H1 (cell line): ENCODE data around the gene SMIM29. TPM values are rescaled to one million over a fixed set of nuclear protein-coding genes. Genes with fewer than 3 reads are reported as not detected.

ENCODE experiments used
- CTCF ChIA-PET: fragments of 300-600 bp; sonication (Branson Sonifier 250); formaldehyde crosslinking; loops from one replicate; lab custom pipeline; 2021; ENCODE audit not compliant: partially characterized antibody; lab: Charles Lee
- POLR2A ChIA-PET: fragments of 300-600 bp; sonication (Branson Sonifier 250); formaldehyde crosslinking; loops from one replicate; lab custom pipeline; 2021; ENCODE audit warnings: inconsistent platforms; ENCODE audit not compliant: partially characterized antibody; lab: Charles Lee
- DNase-seq, 2 experiments: peaks; one replicate each; pipeline versions ENCODE4 v3.0.0 to v3.0.0-alpha.2; 2010 to 2022; ENCODE audit warnings: low spot score in 2 of 2, low read depth in 1 of 2, mixed read lengths in 1 of 2
- FAIRE-seq: peaks from 2 replicates; lab custom pipeline; 2011; peaks lifted over from hg19 to GRCh38; lab: Jason Lieb, UNC
- H2AFZ ChIP-seq: 2 replicates; pipeline ENCODE4 v1.8.1; 2012; ENCODE audit warnings: low read length, inconsistent platforms
- H2AK5ac ChIP-seq: 2 replicates; pipeline ENCODE4 v1.6.1; 2013; ENCODE audit warnings: low read depth, low read length
- H2BK120ac ChIP-seq: replicated peaks from 2 replicates; pipeline ENCODE3; 2013; ENCODE audit warnings: low read depth, low read length, inconsistent platforms
- H2BK12ac ChIP-seq: 2 replicates; pipeline ENCODE4 v1.6.1; 2013; ENCODE audit warnings: low read depth, low read length
- H2BK15ac ChIP-seq: 2 replicates; pipeline ENCODE4 v1.6.1; 2013; ENCODE audit warnings: low read length
- H2BK20ac ChIP-seq: 2 replicates; pipeline ENCODE4 v1.6.1; 2013; ENCODE audit warnings: low read length
- H2BK5ac ChIP-seq: 2 replicates; pipeline ENCODE4 v1.6.1; 2013; ENCODE audit warnings: low read depth, low read length
- H3K14ac ChIP-seq: 2 replicates; pipeline ENCODE4 v1.6.1; 2013; ENCODE audit warnings: inconsistent platforms; ENCODE audit not compliant: insufficient read length
- H3K18ac ChIP-seq: 2 replicates; pipeline ENCODE4 v1.6.1; 2013; ENCODE audit warnings: low read length; ENCODE audit errors: extremely low read depth
- H3K23ac ChIP-seq: 2 replicates; pipeline ENCODE4 v1.6.1; 2013; ENCODE audit warnings: inconsistent platforms; ENCODE audit not compliant: insufficient read length
- H3K23me2 ChIP-seq: 2 replicates; pipeline ENCODE4 v1.6.1; 2013; ENCODE audit warnings: low read depth, low read length
- H3K27ac ChIP-seq: 2 replicates; pipeline ENCODE4 v1.6.1; 2011; ENCODE audit warnings: low read depth, low read length, inconsistent platforms
- H3K27me3 ChIP-seq, 4 experiments: replicated peaks in 1 of 4; 1 replicate in 1 of 4; 2 replicates in 3 of 4; pipeline versions ENCODE4 v1.6.1 to v1.8.1; 2011 to 2013; ENCODE audit warnings: low read length in 3 of 4, mild to moderate bottlenecking in 3 of 4, inconsistent platforms in 2 of 4, mixed read lengths in 2 of 4, moderate library complexity in 1 of 4; ENCODE audit not compliant: control insufficient read depth in 3 of 4, insufficient read depth in 3 of 4; ENCODE audit errors: extremely low read depth in 1 of 4
- H3K36me3 ChIP-seq, 4 experiments: 2 replicates each; pipeline versions ENCODE4 v1.6.1 to v1.8.1; 2011 to 2013; ENCODE audit warnings: mild to moderate bottlenecking in 4 of 4, low read length in 3 of 4, moderate library complexity in 2 of 4, control low read depth in 1 of 4, inconsistent platforms in 1 of 4; ENCODE audit not compliant: insufficient read depth in 4 of 4, control insufficient read depth in 2 of 4
- H3K4ac ChIP-seq: replicated peaks from 2 replicates; pipeline ENCODE3; 2013; ENCODE audit warnings: low read length, low read depth, mixed read lengths, inconsistent platforms; ENCODE audit not compliant: insufficient read length
- H3K4me1 ChIP-seq, 4 experiments: replicated peaks in 1 of 4; 1 replicate in 1 of 4; 2 replicates in 3 of 4; pipeline versions ENCODE4 v1.6.1 to v1.8.1; 2011 to 2013; ENCODE audit warnings: low read length in 3 of 4, inconsistent platforms in 2 of 4, mixed read lengths in 1 of 4; ENCODE audit not compliant: insufficient read depth in 4 of 4, control insufficient read depth in 3 of 4
- H3K4me2 ChIP-seq, 2 experiments: 2 replicates each; pipeline versions ENCODE4 v1.6.1 to v1.8.1; 2011 to 2013; ENCODE audit warnings: low read depth in 2 of 2, low read length in 2 of 2, control low read depth in 1 of 2, inconsistent platforms in 1 of 2, mild to moderate bottlenecking in 1 of 2; ENCODE audit not compliant: insufficient read depth in 1 of 2
- H3K4me3 ChIP-seq, 4 experiments: fragments of 200-600, 300-600 bp in 1 of 4; sonication (generic), shearing (Covaris generic), sonication (Bioruptor Twin) in 1 of 4; 2 replicates each; pipeline versions ENCODE4 v1.5.1 to v1.8.1; 2011 to 2016; ENCODE audit warnings: low read length in 4 of 4, low read depth in 3 of 4, control low read depth in 2 of 4, inconsistent platforms in 2 of 4, mild to moderate bottlenecking in 2 of 4, mixed read lengths in 1 of 4, moderate library complexity in 1 of 4; ENCODE audit not compliant: insufficient read depth in 2 of 4; ENCODE audit errors: extremely low read depth in 1 of 4
- H3K56ac ChIP-seq: replicated peaks from 2 replicates; pipeline ENCODE3; 2013; ENCODE audit warnings: low read depth, mild to moderate bottlenecking, mixed read lengths, low read length, inconsistent platforms; ENCODE audit not compliant: insufficient read length
- H3K79me1 ChIP-seq: 2 replicates; pipeline ENCODE4 v1.6.1; 2013; ENCODE audit warnings: low read depth, low read length, control low read depth
- H3K79me2 ChIP-seq, 2 experiments: 2 replicates each; pipeline versions ENCODE4 v1.6.1 to v1.8.1; 2012 to 2013; ENCODE audit warnings: low read length in 2 of 2, mild to moderate bottlenecking in 2 of 2, inconsistent platforms in 1 of 2; ENCODE audit not compliant: insufficient read depth in 2 of 2, control insufficient read depth in 1 of 2
- H3K9ac ChIP-seq, 4 experiments: replicated peaks in 1 of 4; 1 replicate in 1 of 4; 2 replicates in 3 of 4; pipeline versions ENCODE4 v1.6.1 to v1.8.1; 2011 to 2013; ENCODE audit warnings: low read depth in 3 of 4, low read length in 3 of 4, control low read depth in 2 of 4, mild to moderate bottlenecking in 2 of 4, moderate library complexity in 2 of 4, inconsistent platforms in 1 of 4; ENCODE audit errors: extremely low read depth in 1 of 4
- H3K9me3 ChIP-seq, 2 experiments: 2 replicates each; pipeline versions ENCODE4 v1.6.1 to v1.8.1; 2012 to 2013; ENCODE audit warnings: mild to moderate bottlenecking in 2 of 2, moderate library complexity in 2 of 2, control low read depth in 1 of 2, inconsistent platforms in 1 of 2, low read depth in 1 of 2, low read length in 1 of 2, mixed read lengths in 1 of 2; ENCODE audit not compliant: insufficient read depth in 2 of 2
- H4K20me1 ChIP-seq, 2 experiments: replicated peaks in 1 of 2; 2 replicates each; pipeline versions ENCODE3 to v1.8.1; 2011 to 2013; ENCODE audit warnings: inconsistent platforms in 2 of 2, low read length in 2 of 2, mild to moderate bottlenecking in 1 of 2; ENCODE audit not compliant: insufficient read depth in 2 of 2, control insufficient read depth in 1 of 2
- H4K5ac ChIP-seq: 2 replicates; pipeline ENCODE4 v1.6.1; 2013; ENCODE audit warnings: low read length, low read depth, mixed read lengths, inconsistent platforms; ENCODE audit not compliant: insufficient read length
- H4K8ac ChIP-seq: 2 replicates; pipeline ENCODE4 v1.8.0; 2013; ENCODE audit warnings: mild to moderate bottlenecking, moderate library complexity, low read length, inconsistent platforms; ENCODE audit not compliant: insufficient read depth; ENCODE audit errors: extremely low read depth
- H4K91ac ChIP-seq: replicated peaks from 2 replicates; pipeline ENCODE3; 2013; ENCODE audit warnings: low read length, mixed read lengths, inconsistent platforms; ENCODE audit not compliant: insufficient read length
- ASH2L ChIP-seq: fragments of 200-600, 300-600 bp; sonication (generic); IDR thresholded peaks from one replicate; pipeline ENCODE4 v1.7.1; 2017; ENCODE audit warnings: low read length
- BRCA1 ChIP-seq: IDR thresholded peaks from 2 replicates; pipeline ENCODE4 v1.6.1; 2012; ENCODE audit warnings: low read depth, low read length, improper control_type of control experiment
- CHD1 ChIP-seq: IDR thresholded peaks from 2 replicates; pipeline ENCODE4 v1.6.1; 2012; ENCODE audit warnings: low read depth, low read length, improper control_type of control experiment
- EZH2 ChIP-seq: fragments of 200-600 bp; sonication (generic); IDR thresholded peaks from 2 replicates; pipeline ENCODE4 v1.7.1; 2012; ENCODE audit warnings: low read depth, mild to moderate bottlenecking, moderate library complexity, low read length, inconsistent platforms; ENCODE audit not compliant: severe bottlenecking
- FOSL1 ChIP-seq: IDR thresholded peaks from 2 replicates; pipeline ENCODE4 v1.6.1; 2011; ENCODE audit warnings: mild to moderate bottlenecking, low read depth, low read length, moderate library complexity; ENCODE audit not compliant: insufficient read depth
- GABPA ChIP-seq: IDR thresholded peaks from 2 replicates; pipeline ENCODE4 v1.6.1; 2011; ENCODE audit warnings: mild to moderate bottlenecking, low read length, moderate library complexity, borderline replicate concordance; ENCODE audit not compliant: insufficient read depth
- HDAC2 ChIP-seq, 2 experiments: fragments of 300-600 bp in 1 of 2; sonication (generic) in 1 of 2; IDR thresholded peaks; 2 replicates each; pipeline ENCODE4 v1.6.1; 2011 to 2012; ENCODE audit warnings: low read depth in 2 of 2, low read length in 2 of 2, mild to moderate bottlenecking in 2 of 2, moderate library complexity in 2 of 2, borderline replicate concordance in 1 of 2, inconsistent platforms in 1 of 2
- HDAC6 ChIP-seq: IDR thresholded peaks from one replicate; pipeline ENCODE4 v1.7.1; 2012; ENCODE audit warnings: low read depth, mild to moderate bottlenecking, inconsistent platforms, low read length, moderate library complexity
- KDM1A ChIP-seq: fragments of 200-600, 300-600 bp; sonication (generic); IDR thresholded peaks from 2 replicates; pipeline ENCODE4 v1.7.1; 2016; ENCODE audit warnings: mild to moderate bottlenecking, low read length, borderline replicate concordance
- PHF8 ChIP-seq: fragments of 200-600 bp; sonication (generic); conservative IDR thresholded peaks from 2 replicates; pipeline ENCODE4 v1.7.1; 2012; ENCODE audit warnings: low read depth, mild to moderate bottlenecking, inconsistent platforms, low read length, moderate library complexity
- POLR2A ChIP-seq, 2 experiments: IDR thresholded peaks; 1 replicate in 1 of 2; 2 replicates in 1 of 2; pipeline ENCODE4 v1.6.1; 2011; ENCODE audit warnings: low read depth in 2 of 2, low read length in 2 of 2, mild to moderate bottlenecking in 2 of 2; ENCODE audit errors: control extremely low read depth in 1 of 2
- POLR2AphosphoS5 ChIP-seq: IDR thresholded peaks from 2 replicates; pipeline ENCODE4 v1.6.1; 2011; ENCODE audit warnings: low read depth, low read length
- RFX5 ChIP-seq: IDR thresholded peaks from 2 replicates; pipeline ENCODE4 v1.6.1; 2011; ENCODE audit warnings: low read depth, low read length, improper control_type of control experiment, borderline replicate concordance
- SP4 ChIP-seq: IDR thresholded peaks from 2 replicates; pipeline ENCODE4 v1.6.1; 2012; ENCODE audit warnings: low read length, inconsistent platforms
- SUZ12 ChIP-seq: fragments of 200-600 bp; sonication (generic); IDR thresholded peaks from 2 replicates; pipeline ENCODE4 v1.6.1; 2012; ENCODE audit warnings: mild to moderate bottlenecking, inconsistent platforms, low read length, moderate library complexity, mixed read lengths
- WGBS, 2 experiments: shearing (Covaris generic) in 1 of 2; methylation state at CpG; one replicate each; pipeline versions ENCODE4 v1.1.6 to v1.1.7; 2013 to 2015; ENCODE audit warnings: low lambda C conversion rate in 2 of 2, mixed read lengths in 2 of 2, inconsistent platforms in 1 of 2, low coverage in 1 of 2, missing lambda C conversion rate in 1 of 2; ENCODE audit not compliant: insufficient replicate concordance in 2 of 2, insufficient coverage in 1 of 2, insufficient read length in 1 of 2; ENCODE audit errors: extremely low coverage in 1 of 2, missing lambda C conversion rate in 1 of 2; 5-methylcytosine and 5-hydroxymethylcytosine counted together
- polyA plus RNA-seq, 7 experiments: library from polyadenylated mRNA; depleted of rRNA in 3 of 7; stranded (reverse) in 5 of 7; unstranded in 2 of 7; fragments of >200 nt in 5 of 7; fragments of 200-250 nt in 2 of 7; gene quantifications; 1 replicate in 5 of 7; 2 replicates in 1 of 7; 4 replicates in 1 of 7; pipeline versions ENCODE4 v1.2.1 to v1.2.3, GENCODE V29; 2011 to 2013; ENCODE audit warnings: missing spikeins in 2 of 7, mixed read lengths in 2 of 7
- total RNA-seq: library from RNA; stranded (reverse); fragmentation: NEBNext Ultra II Directional; extraction: Animal tissue kit (Norgen Biotek cat#: 25700); gene quantifications from 2 replicates; pipeline ENCODE4 v1.2.1, GENCODE V29; 2021

Gene SMIM29
- total and polyA plus RNA-seq, 2 of the 8 experiments (the other 6 are each of a cell fraction or from before 2014, with no cell fraction given) = 7.0 to 22.4 TPM

DNA sequence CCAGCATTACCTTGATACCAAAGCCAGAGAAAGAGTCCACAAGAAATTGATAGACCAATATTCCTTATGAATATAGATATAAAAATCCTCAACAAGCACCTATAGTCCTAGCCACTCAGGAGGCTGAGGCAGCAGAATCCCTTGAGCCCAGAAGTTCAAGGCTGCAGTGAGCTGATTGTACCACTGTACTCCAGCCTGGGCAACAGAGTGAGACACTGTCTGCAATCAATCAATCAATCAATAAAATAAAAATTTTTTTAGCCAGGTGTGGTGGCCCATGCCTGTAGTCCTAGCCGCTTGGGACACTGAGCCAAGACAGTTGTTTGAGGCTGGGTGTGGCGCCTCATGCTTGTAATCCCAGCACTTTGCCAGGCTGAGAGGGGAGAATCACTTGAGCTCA, 18.9 kb upstream of the SMIM29 start:
- Histone ChIP-seq H4K5ac (no peak overlapping the region), H3K27me3 (no peaks in the 10 kb centered on the region), H3K36me3 (no peaks in the 10 kb centered on the region), H2BK120ac (no peak overlapping the region), H3K4me3 (no peak overlapping the region), H3K4me1 (no peaks in the 10 kb centered on the region), H2BK15ac (no peak overlapping the region), H3K23me2 (no peaks in the 10 kb centered on the region), H2AFZ (no peak overlapping the region), H2BK12ac (no peak overlapping the region), H3K9me3 (peaks cover 0 to 6% of the 10 kb centered on the region in 2 experiments; a peak in 1 of 4 replicates), H4K8ac (no peak overlapping the region), H2AK5ac (no peak overlapping the region), H3K4me2 (no peak overlapping the region), H3K18ac (no peak overlapping the region), H3K27ac (no peak overlapping the region), H4K20me1 (no peaks in the 10 kb centered on the region), H3K23ac (no peak overlapping the region), H3K79me1 (no peaks in the 10 kb centered on the region), H3K4ac (no peak overlapping the region), H2BK5ac (no peak overlapping the region), H3K56ac (no peak overlapping the region), H4K91ac (no peak overlapping the region), H3K79me2 (no peaks in the 10 kb centered on the region), H3K14ac (no peak overlapping the region), H2BK20ac (no peak overlapping the region), H3K9ac (no peak overlapping the region)
- ChIA-PET POLR2A (interaction anchor here (0.6 to 1.3 kb wide), 5 partner anchors 11 to 90 kb away, joined by 3 to 6 read pairs (median 3); partner anchors contain the start of gene SMIM29), CTCF (interaction anchor here (0.7 to 1.4 kb wide), 6 partner anchors 18 to 104 kb away, joined by 3 to 5 read pairs (median 4); partner anchors contain the start of gene SMIM29)
- DNase-seq (no peak), FAIRE-seq (no peak)
- WGBS, 2 experiments = 100% methylated on average over 2 of the region's 2 CpGs; no CpG with 5 or more reads in 1 of the 2 experiments
- TF ChIP-seq POLR2A (IDR thresholded peaks at IDR 0.05; ENCODE audit: control extremely low read depth in 1 of 2, low read depth in 2 of 2, low read length in 2 of 2) (no peak), HDAC2 (IDR thresholded peaks at IDR 0.05; ENCODE audit: borderline replicate concordance in 1 of 2, low read depth in 2 of 2, low read length in 2 of 2) (no peak), EZH2 (no peak), KDM1A (no peak), SP4 (no peak), POLR2AphosphoS5 (no peak), CHD1 (no peak), RFX5 (no peak), SUZ12 (no peak), PHF8 (no peak), ASH2L (no peak), BRCA1 (no peak), GABPA (no peak), HDAC6 (no peak), FOSL1 (no peak)
